CD4-positive, alpha-beta T cell (primary cell): ENCODE measurements around the gene CAMKK1. TPM values are rescaled to one million over a fixed set of nuclear protein-coding genes. Genes with fewer than 3 reads are reported as not detected.
A peak's percentile ranks its signal among the peaks of the same experiment; 100 is the strongest.

Experiments
- ATAC-seq: fragments of 200-7000 bp; cut with Tn5 transposase; one replicate; pipeline ENCODE4 v1.10.0; 2022; ENCODE audit warnings: mild to moderate bottlenecking; ENCODE audit not compliant: poor library complexity
- CTCF ChIA-PET: fragments of 350-600 bp; sonication (Branson Sonifier 250); formaldehyde crosslinking; loops from one replicate; lab custom pipeline; 2021; ENCODE audit warnings: antibody characterized with exemption, inconsistent platforms; lab: Charles Lee
- POLR2A ChIA-PET: fragments of 350-600 bp; sonication (Branson Sonifier 250); formaldehyde crosslinking; loops from one replicate; lab custom pipeline; 2021; ENCODE audit warnings: antibody characterized with exemption, inconsistent platforms; lab: Charles Lee
- DNase-seq, 14 experiments: peaks; one replicate each; pipeline ENCODE4 v3.0.0-alpha.2; 2013 to 2020; ENCODE audit warnings: mixed read lengths in 2 of 14
- H3K27ac ChIP-seq, 2 donors: one replicate each; pipeline versions ENCODE4 v1.5.1 to v1.7.0; 2013; ENCODE audit warnings: low read length in 2 of 2, low read depth in 1 of 2, mild to moderate bottlenecking in 1 of 2
- H3K27me3 ChIP-seq, 2 experiments: 1 replicate in 1 of 2; 2 replicates in 1 of 2; pipeline versions ENCODE4 v1.6.1 to v1.7.0; 2013; ENCODE audit warnings: low read length in 2 of 2, control low read depth in 1 of 2, mild to moderate bottlenecking in 1 of 2, moderate library complexity in 1 of 2; ENCODE audit not compliant: insufficient read depth in 2 of 2, control insufficient read depth in 1 of 2
- H3K36me3 ChIP-seq: one replicate; pipeline ENCODE4 v1.6.1; 2013; ENCODE audit warnings: low read length, control low read depth; ENCODE audit not compliant: insufficient read depth
- H3K4me1 ChIP-seq: one replicate; pipeline ENCODE4 v1.6.1; 2013; ENCODE audit warnings: low read length, control low read depth; ENCODE audit not compliant: insufficient read depth
- H3K4me3 ChIP-seq: one replicate; pipeline ENCODE4 v1.5.1; 2013; ENCODE audit warnings: mild to moderate bottlenecking, low read length, moderate library complexity
- H3K9me3 ChIP-seq, 2 experiments: 1 replicate in 1 of 2; 2 replicates in 1 of 2; pipeline versions ENCODE4 v1.6.1 to v1.7.0; 2013; ENCODE audit warnings: low read length in 2 of 2, mild to moderate bottlenecking in 2 of 2, control low read depth in 1 of 2, moderate library complexity in 1 of 2; ENCODE audit not compliant: control insufficient read depth in 1 of 2, insufficient read depth in 1 of 2
- H3K27ac Mint-ChIP-seq: one replicate; pipeline ENCODE4 v1.8.0; 2020; ENCODE audit warnings: mixed read lengths
- H3K27me3 Mint-ChIP-seq: one replicate; pipeline ENCODE4 v1.8.0; 2021; ENCODE audit warnings: mixed read lengths
- H3K36me3 Mint-ChIP-seq: one replicate; pipeline ENCODE4 v1.8.0; 2021; ENCODE audit warnings: low read depth, mixed read lengths
- H3K4me1 Mint-ChIP-seq: one replicate; pipeline ENCODE4 v1.8.0; 2021; ENCODE audit warnings: low read depth, mixed read lengths
- H3K4me3 Mint-ChIP-seq: one replicate; pipeline ENCODE4 v1.8.0; 2020; ENCODE audit warnings: mild to moderate bottlenecking, mixed read lengths
- H3K9me3 Mint-ChIP-seq: one replicate; pipeline ENCODE4 v1.8.0; 2020; ENCODE audit warnings: mixed read lengths
- intact Hi-C, 2 experiments: fragments of 100-400 bp; cut with DNase I in 1 of 2; cut with micrococcal nuclease in 1 of 2; formaldehyde crosslinking; loops; one replicate each; pipeline versions ENCODE4 v1.15.1 to v1.9.0; 2023 to 2025; cut with DNase I, micrococcal nuclease
- total RNA-seq, 174 experiments: library from RNA in 2 of 174; stranded (reverse) in 2 of 174; gene quantifications; one replicate each; pipeline ENCODE4 v1.2.3 and lab custom pipeline; 2021 to 2026
- TF ChIP-seq, protein P1 (sequence below): fragments of 200-600 bp; IDR thresholded peaks from one replicate; pipeline ENCODE4 v1.8.0; 2022; ENCODE audit warnings: antibody characterized with exemption, mild to moderate bottlenecking

CAMKK1 gene
- total RNA-seq, 2 experiments from 2014 or later, result 4.8 to 4.9 TPM

DNA sequence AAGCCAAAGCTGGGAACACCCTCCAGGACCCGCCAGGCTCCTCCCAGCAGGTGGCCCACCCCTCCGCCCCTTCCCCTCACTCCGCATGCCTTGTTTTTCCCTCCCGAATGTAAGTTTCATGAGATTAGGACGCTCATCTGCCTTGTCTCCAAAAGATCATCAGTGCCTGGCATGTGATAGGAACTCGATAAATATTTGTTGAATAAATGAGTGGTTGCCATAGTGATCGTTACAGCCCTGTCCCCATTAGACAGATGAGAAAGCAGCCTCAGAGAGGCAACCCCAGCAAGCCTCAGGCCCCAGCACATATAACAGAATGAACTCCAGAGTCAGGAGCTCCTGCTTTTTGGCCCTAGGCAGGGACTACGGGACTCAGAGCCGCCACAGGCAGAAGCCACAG lies 5.0 kb downstream of the CAMKK1 start:
- no peaks in the 10 kb centered on the region for H3K9me3 Mint-ChIP-seq
- peaks cover 47% of the 10 kb centered on the region for H3K4me1 ChIP-seq
- peak overlapping the region in 1 of 2 donors; percentile 5 for H3K27ac ChIP-seq
- no peaks in the 10 kb centered on the region for H3K27me3 Mint-ChIP-seq
- intact Hi-C loops, result no loop called here
- H3K4me3 Mint-ChIP-seq, result peak overlapping the region; percentile 27
- no peaks in the 10 kb centered on the region for H3K27me3 ChIP-seq
- H3K36me3 ChIP-seq, result peaks cover 17% of the 10 kb centered on the region
- CTCF ChIA-PET, result no interaction called here
- TF ChIP-seq, protein P1, sequence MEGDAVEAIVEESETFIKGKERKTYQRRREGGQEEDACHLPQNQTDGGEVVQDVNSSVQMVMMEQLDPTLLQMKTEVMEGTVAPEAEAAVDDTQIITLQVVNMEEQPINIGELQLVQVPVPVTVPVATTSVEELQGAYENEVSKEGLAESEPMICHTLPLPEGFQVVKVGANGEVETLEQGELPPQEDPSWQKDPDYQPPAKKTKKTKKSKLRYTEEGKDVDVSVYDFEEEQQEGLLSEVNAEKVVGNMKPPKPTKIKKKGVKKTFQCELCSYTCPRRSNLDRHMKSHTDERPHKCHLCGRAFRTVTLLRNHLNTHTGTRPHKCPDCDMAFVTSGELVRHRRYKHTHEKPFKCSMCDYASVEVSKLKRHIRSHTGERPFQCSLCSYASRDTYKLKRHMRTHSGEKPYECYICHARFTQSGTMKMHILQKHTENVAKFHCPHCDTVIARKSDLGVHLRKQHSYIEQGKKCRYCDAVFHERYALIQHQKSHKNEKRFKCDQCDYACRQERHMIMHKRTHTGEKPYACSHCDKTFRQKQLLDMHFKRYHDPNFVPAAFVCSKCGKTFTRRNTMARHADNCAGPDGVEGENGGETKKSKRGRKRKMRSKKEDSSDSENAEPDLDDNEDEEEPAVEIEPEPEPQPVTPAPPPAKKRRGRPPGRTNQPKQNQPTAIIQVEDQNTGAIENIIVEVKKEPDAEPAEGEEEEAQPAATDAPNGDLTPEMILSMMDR, result no peak
- peak overlapping the region; percentile 85 for H3K27ac Mint-ChIP-seq
- H3K36me3 Mint-ChIP-seq, result peaks cover 6% of the 10 kb centered on the region
- no peak overlapping the region for H3K4me3 ChIP-seq
- DNase-seq (no peak), ATAC-seq (no peak)
- peaks cover 47% of the 10 kb centered on the region for H3K4me1 Mint-ChIP-seq
- H3K9me3 ChIP-seq, result peaks cover 0 to 3% of the 10 kb centered on the region in 2 experiments
- POLR2A ChIA-PET, result no interaction called here

DNA sequence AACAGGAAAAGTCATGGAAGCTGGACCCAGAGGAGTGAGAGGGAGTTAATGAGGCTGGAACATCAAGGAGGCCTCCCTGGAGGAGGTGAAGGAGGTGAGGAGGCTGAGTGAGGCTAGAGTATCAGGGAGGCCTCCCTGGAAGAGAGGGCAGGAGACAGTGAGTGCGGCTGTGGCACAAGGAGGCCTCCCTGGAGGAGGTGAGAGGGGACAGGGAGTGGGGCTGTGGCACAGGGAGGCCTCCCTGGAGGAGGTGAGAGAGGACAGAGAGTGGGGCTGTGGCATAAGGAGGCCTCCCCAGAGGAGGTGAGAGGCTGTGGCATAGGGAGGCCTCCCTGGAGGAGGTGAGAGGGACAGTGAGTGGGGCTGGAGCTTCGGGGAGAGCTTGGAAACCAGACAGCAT lies 5.5 kb downstream of the CAMKK1 start:
- no peak for ATAC-seq
- Histone ChIP-seq H3K27me3 (no peaks in the 10 kb centered on the region), H3K36me3 (peaks cover 17% of the 10 kb centered on the region), H3K4me3 (peak overlapping the region; percentile 29), H3K4me1 (peaks cover 44% of the 10 kb centered on the region), H3K9me3 (peaks cover 0 to 3% of the 10 kb centered on the region in 2 experiments), H3K27ac (peak overlapping the region in 1 of 2 donors; percentile 60)
- POLR2A ChIA-PET, result no interaction called here
- H3K4me1 Mint-ChIP-seq, result peaks cover 47% of the 10 kb centered on the region
- H3K9me3 Mint-ChIP-seq, result no peaks in the 10 kb centered on the region
- no peaks in the 10 kb centered on the region for H3K27me3 Mint-ChIP-seq
- peaks cover 6% of the 10 kb centered on the region for H3K36me3 Mint-ChIP-seq
- H3K4me3 Mint-ChIP-seq, result peak overlapping the region; percentile 52
- no peak for DNase-seq
- TF ChIP-seq, protein P1, result no peak
- intact Hi-C loops, result no loop called here
- peak overlapping the region; percentile 85 for H3K27ac Mint-ChIP-seq
- CTCF ChIA-PET, result no interaction called here

DNA sequence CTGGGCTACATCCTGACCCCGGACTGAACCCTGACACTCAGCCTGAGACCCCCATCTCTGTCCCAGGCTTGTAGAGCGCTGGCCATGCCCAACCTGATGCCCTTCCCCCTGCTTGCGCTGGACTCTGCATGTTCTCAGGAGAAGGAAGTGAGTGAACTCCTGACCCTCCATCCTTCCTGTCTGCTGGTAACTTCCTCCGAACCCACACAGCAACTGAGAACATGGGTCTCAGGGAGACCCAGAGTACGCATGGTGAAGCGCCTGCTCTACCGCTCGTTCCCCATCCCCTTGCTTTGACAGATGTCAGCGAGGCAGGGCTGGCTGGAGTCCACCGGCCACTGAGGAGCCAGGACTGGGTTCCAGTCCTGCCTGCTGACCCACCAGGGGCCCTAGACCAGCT lies 6.1 kb downstream of the CAMKK1 start:
- peak overlapping the region; percentile 29 for H3K4me3 ChIP-seq
- H3K4me1 ChIP-seq, result peaks cover 38% of the 10 kb centered on the region
- Mint-ChIP-seq H3K4me1 (peaks cover 42% of the 10 kb centered on the region), H3K36me3 (peaks cover 6% of the 10 kb centered on the region), H3K4me3 (peak overlapping the region; percentile 54), H3K9me3 (no peaks in the 10 kb centered on the region), H3K27me3 (no peaks in the 10 kb centered on the region), H3K27ac (peak overlapping the region; percentile 85)
- peaks cover 17% of the 10 kb centered on the region for H3K36me3 ChIP-seq
- H3K9me3 ChIP-seq, result peaks cover 0 to 3% of the 10 kb centered on the region in 2 experiments
- TF ChIP-seq, protein P1, result no peak
- POLR2A ChIA-PET, result no interaction called here
- no peaks in the 10 kb centered on the region for H3K27me3 ChIP-seq
- ATAC-seq, result peak; percentile 45
- DNase-seq, result peak in 5 of 14 experiments; percentile 13 to 56 (median 52)
- intact Hi-C loops, result no loop called here
- CTCF ChIA-PET, result no interaction called here
- H3K27ac ChIP-seq, result peak overlapping the region in 1 of 2 donors; percentile 60
